ENCODE data around the gene BARD1.

- TF ChIP-seq CTCF (IDR thresholded peaks at IDR 0.05) (no peak), POLR2A (IDR thresholded peaks at IDR 0.05) (no peak)
These were observed 28.0 kb upstream of the BARD1 start for GRCh38 chr2:214837466-214837865.

All from esophagus squamous epithelium (tissue), 4 donors.